ENCODE measurements around the gene SAPCD1. TPM values are rescaled to one million over a fixed set of nuclear protein-coding genes. Genes with fewer than 3 reads are reported as not detected.

Gene SAPCD1
- total RNA-seq, 1 experiment from 2014 or later = 3.2 TPM

DNA sequence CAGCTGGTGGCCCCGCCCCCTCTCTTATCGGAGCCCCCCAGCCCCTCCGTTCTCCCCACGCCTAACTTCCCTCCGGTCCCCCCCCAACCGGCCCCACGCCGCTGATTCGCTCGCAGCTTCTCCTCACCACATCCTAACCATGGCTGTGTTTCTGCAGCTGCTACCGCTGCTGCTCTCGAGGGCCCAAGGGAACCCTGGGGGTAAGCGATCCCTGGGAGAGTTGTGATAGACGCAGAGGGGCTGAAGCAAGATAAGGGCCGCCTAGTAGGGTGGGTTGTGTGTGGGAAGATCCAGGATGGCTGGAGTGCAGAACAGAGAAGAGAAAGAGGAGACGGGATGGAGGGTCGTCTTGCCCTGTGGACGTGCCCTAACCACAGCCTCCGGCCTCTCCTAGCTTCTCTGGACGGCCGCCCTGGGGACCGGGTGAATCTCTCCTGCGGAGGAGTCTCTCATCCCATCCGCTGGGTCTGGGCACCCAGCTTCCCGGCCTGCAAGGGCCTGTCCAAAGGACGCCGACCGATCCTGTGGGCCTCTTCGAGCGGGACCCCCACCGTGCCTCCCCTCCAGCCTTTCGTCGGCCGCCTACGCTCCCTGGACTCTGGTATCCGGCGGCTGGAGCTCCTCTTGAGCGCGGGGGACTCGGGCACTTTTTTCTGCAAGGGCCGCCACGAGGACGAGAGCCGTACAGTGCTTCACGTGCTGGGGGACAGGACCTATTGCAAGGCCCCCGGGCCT, 39.0 kb upstream of the SAPCD1 start, which contains the start of gene MPIG6B:
Gene MPIG6B, plus strand, starts transcription at position 129 of the 735 bp plus-strand sequence. Its CDS starts 11 bp downstream, at position 140.
- Histone ChIP-seq H3K14ac (ENCODE audit: insufficient read depth, low read length) (no peak within 1 kb of the TSS; the same call in 1 of the 2 replicates), H3K23me2 (ENCODE audit: insufficient read length, low read depth, low read length, poor library complexity, severe bottlenecking) (no peaks in the 10 kb centered on the region), H3K4ac (ENCODE audit: low read depth, low read length) (no peak within 1 kb of the TSS), H3T11ph (ENCODE audit: low read length) (no peak within 1 kb of the TSS), H2AK5ac (ENCODE audit: insufficient read length, low read length) (no peak within 1 kb of the TSS), H3K18ac (ENCODE audit: insufficient read length, low read depth, low read length) (no peak within 1 kb of the TSS), H4K91ac (ENCODE audit: insufficient read length, low read depth, low read length) (no peak within 1 kb of the TSS), H3K27ac (ENCODE audit: insufficient read length, low read depth, low read length) (no peak within 1 kb of the TSS), H2BK120ac (ENCODE audit: low read depth, low read length, poor library complexity, severe bottlenecking) (no peak within 1 kb of the TSS), H3K4me2 (ENCODE audit: insufficient read depth, insufficient read length, low read length) (no peak within 1 kb of the TSS), H4K5ac (ENCODE audit: insufficient read length, low read depth, low read length) (no peak within 1 kb of the TSS), H2BK12ac (ENCODE audit: insufficient read length, low read depth, low read length) (no peak within 1 kb of the TSS), H3K23ac (ENCODE audit: insufficient read length, low read depth, low read length) (no peak within 1 kb of the TSS), H4K8ac (replicated peaks; ENCODE audit: insufficient read length, low read depth, low read length) (no peak within 1 kb of the TSS), H2AFZ (ENCODE audit: low read length) (no peak within 1 kb of the TSS), H3K9me3 (ENCODE audit: control insufficient read depth, low read depth, low read length) (no peaks in the 10 kb centered on the region), H2BK15ac (ENCODE audit: low read depth, low read length) (no peak within 1 kb of the TSS), H2BK20ac (ENCODE audit: low read depth, low read length, poor library complexity, severe bottlenecking) (no peak within 1 kb of the TSS), H3K27me3 (ENCODE audit: insufficient read depth, low read length) (no peaks in the 10 kb centered on the region), H4K20me1 (ENCODE audit: control insufficient read depth, insufficient read depth, insufficient read length) (no peaks in the 10 kb centered on the region), H3K4me1 (ENCODE audit: insufficient read depth, low read length) (peaks cover 6% of the 10 kb centered on the region; the same call in 1 of the 2 replicates), H2BK5ac (ENCODE audit: insufficient read length, low read length) (no peak within 1 kb of the TSS), H3K56ac (ENCODE audit: insufficient read length, low read depth, low read length) (no peak within 1 kb of the TSS), H3K9ac (ENCODE audit: extremely low read depth, insufficient read length, low read length) (no peak within 1 kb of the TSS), H3K79me2 (ENCODE audit: insufficient read depth, low read length) (no peaks in the 10 kb centered on the region), H3K79me1 (ENCODE audit: insufficient read depth, low read depth, low read length, poor library complexity, severe bottlenecking) (no peaks in the 10 kb centered on the region)
- peaks cover 6 to 11% of the 10 kb centered on the region in 2 experiments for H3K4me1 Mint-ChIP-seq
- WGBS (ENCODE audit: extremely low coverage, insufficient read length, low lambda C conversion rate) = no CpG with 5 or more reads among the region's 46 CpGs
- no peak for DNase-seq
- H3K36me3 Mint-ChIP-seq (ENCODE audit: insufficient read depth in 1 of 3, low read depth in 3 of 3) = peaks cover 9 to 28% (median 27%) of the 10 kb centered on the region in 3 experiments; a peak in 6 of 7 replicates
- no peaks in the 10 kb centered on the region for H3K27me3 Mint-ChIP-seq (ENCODE audit: low read depth)
- peak within 1 kb of the TSS in 2 of 3 experiments; percentile 66 to 76; a peak in 3 of 7 replicates for H3K27ac Mint-ChIP-seq
- TF ChIP-seq, protein P1, sequence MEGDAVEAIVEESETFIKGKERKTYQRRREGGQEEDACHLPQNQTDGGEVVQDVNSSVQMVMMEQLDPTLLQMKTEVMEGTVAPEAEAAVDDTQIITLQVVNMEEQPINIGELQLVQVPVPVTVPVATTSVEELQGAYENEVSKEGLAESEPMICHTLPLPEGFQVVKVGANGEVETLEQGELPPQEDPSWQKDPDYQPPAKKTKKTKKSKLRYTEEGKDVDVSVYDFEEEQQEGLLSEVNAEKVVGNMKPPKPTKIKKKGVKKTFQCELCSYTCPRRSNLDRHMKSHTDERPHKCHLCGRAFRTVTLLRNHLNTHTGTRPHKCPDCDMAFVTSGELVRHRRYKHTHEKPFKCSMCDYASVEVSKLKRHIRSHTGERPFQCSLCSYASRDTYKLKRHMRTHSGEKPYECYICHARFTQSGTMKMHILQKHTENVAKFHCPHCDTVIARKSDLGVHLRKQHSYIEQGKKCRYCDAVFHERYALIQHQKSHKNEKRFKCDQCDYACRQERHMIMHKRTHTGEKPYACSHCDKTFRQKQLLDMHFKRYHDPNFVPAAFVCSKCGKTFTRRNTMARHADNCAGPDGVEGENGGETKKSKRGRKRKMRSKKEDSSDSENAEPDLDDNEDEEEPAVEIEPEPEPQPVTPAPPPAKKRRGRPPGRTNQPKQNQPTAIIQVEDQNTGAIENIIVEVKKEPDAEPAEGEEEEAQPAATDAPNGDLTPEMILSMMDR (conservative IDR thresholded peaks at IDR 0.05) = no peak
- H3K9me3 Mint-ChIP-seq = no peaks in the 10 kb centered on the region
- no peak within 1 kb of the TSS for H3K4me3 Mint-ChIP-seq
